OCI-LY3 (cell line): ENCODE measurements around the gene CSTB.

Experiments used
- H2AFZ ChIP-seq: fragments of 200-600, 300-600 bp; shearing (Covaris generic); 2 replicates; pipeline ENCODE4 v1.6.0; 2014; ENCODE audit warnings: antibody characterized with exemption, low read depth, low read length
- H3K27ac ChIP-seq: fragments of 200-600, 300-600 bp; sonication (generic); 2 replicates; pipeline ENCODE4 v1.5.1; 2014; ENCODE audit warnings: mild to moderate bottlenecking, low read length, moderate library complexity, mixed read lengths
- H3K27me3 ChIP-seq: fragments of 200-600, 300-600 bp; sonication (generic); 2 replicates; pipeline ENCODE4 v1.6.1; 2014; ENCODE audit warnings: low read depth, low read length, mixed read lengths
- H3K36me3 ChIP-seq: fragments of 200-600, 300-600 bp; sonication (generic); replicated peaks from 2 replicates; pipeline ENCODE3; 2014; ENCODE audit warnings: low read depth, low read length, mixed read lengths
- H3K4me1 ChIP-seq: fragments of 300-600, 200-600 bp; sonication (generic); 2 replicates; pipeline ENCODE4 v1.6.1; 2014; ENCODE audit warnings: low read length, mixed read lengths
- H3K4me2 ChIP-seq: fragments of 200-600, 300-600 bp; sonication (generic); 2 replicates; pipeline ENCODE4 v1.6.1; 2014; ENCODE audit warnings: low read length, mixed read lengths
- H3K4me3 ChIP-seq: fragments of 300-600, 200-600 bp; sonication (generic); 2 replicates; pipeline ENCODE4 v1.5.1; 2014; ENCODE audit warnings: antibody characterized with exemption, mild to moderate bottlenecking, low read length, moderate library complexity
- H3K79me2 ChIP-seq: fragments of 300-600, 200-600 bp; shearing (Covaris generic); 2 replicates; pipeline ENCODE4 v1.6.1; 2014; ENCODE audit warnings: mild to moderate bottlenecking, low read length, mixed read lengths
- H3K9ac ChIP-seq: fragments of 300-600, 200-600 bp; shearing (Covaris generic); 2 replicates; pipeline ENCODE4 v1.6.0; 2014; ENCODE audit warnings: mild to moderate bottlenecking, low read length, moderate library complexity
- H3K9me3 ChIP-seq: fragments of 200-600, 300-600 bp; shearing (Covaris generic); 2 replicates; pipeline ENCODE4 v1.6.1; 2014; ENCODE audit warnings: low read length, mixed read lengths; ENCODE audit not compliant: insufficient read depth
- H4K20me1 ChIP-seq: fragments of 200-600, 300-600 bp; sonication (generic); 2 replicates; pipeline ENCODE4 v1.6.1; 2016; ENCODE audit warnings: low read length, mixed read lengths; ENCODE audit not compliant: insufficient read depth
- EZH2phosphoT487 ChIP-seq: fragments of 200-600 bp; shearing (Covaris generic); IDR thresholded peaks from 2 replicates; pipeline ENCODE4 v1.6.1; 2018; ENCODE audit warnings: antibody characterized with exemption, mixed run types, low read depth
- TF ChIP-seq, protein P1 (sequence below): fragments of 200-600, 300-600 bp; sonication (generic); IDR thresholded peaks from 2 replicates; pipeline ENCODE4 v1.5.1; 2014; ENCODE audit warnings: antibody characterized with exemption, low read length, low read depth

Gene CSTB

DNA sequence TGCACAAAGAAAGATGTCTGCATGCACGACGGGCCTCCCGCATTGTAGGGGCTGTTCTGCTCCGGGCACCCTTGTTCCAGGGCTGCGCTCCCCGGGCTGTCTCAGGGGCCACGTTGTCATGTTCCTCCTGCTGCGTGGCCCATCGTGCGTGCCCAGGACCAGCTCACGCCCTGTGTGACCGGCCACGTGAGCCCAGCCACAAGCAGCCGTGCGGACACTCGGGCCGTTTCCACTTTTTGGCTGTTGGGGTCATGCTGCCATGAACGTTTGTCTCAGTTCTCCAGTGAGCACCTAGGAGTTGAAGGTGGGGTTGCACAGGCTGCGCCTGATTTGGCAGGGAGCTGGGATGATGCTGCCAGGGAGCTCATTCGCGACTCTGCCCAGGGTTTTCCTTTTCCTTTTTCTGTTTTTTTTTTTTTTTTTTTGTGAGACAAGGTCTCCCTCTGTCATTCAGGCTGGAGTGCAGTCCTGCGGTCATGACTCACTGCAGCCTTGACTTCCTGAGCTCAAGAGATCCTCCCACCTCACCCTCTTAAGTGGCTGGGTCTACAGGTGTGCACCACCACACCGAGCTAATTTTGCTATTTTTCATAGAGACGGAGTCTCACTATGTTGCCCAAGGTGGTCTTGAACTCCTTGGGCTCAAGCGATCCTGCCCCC is 39.8 kb downstream of the CSTB start:
- Histone ChIP-seq H3K4me2 (no peak overlapping the region), H3K4me1 (no peaks in the 10 kb centered on the region), H2AFZ (no peak overlapping the region), H3K9ac (no peak overlapping the region), H3K9me3 (no peaks in the 10 kb centered on the region), H3K27me3 (no peaks in the 10 kb centered on the region), H3K4me3 (no peak overlapping the region), H3K27ac (no peak overlapping the region), H4K20me1 (peaks cover 16% of the 10 kb centered on the region), H3K36me3 (peaks cover 4% of the 10 kb centered on the region), H3K79me2 (no peaks in the 10 kb centered on the region; the same call in 1 of the 2 replicates)
- TF ChIP-seq EZH2phosphoT487, result no peak
- TF ChIP-seq, protein P1, sequence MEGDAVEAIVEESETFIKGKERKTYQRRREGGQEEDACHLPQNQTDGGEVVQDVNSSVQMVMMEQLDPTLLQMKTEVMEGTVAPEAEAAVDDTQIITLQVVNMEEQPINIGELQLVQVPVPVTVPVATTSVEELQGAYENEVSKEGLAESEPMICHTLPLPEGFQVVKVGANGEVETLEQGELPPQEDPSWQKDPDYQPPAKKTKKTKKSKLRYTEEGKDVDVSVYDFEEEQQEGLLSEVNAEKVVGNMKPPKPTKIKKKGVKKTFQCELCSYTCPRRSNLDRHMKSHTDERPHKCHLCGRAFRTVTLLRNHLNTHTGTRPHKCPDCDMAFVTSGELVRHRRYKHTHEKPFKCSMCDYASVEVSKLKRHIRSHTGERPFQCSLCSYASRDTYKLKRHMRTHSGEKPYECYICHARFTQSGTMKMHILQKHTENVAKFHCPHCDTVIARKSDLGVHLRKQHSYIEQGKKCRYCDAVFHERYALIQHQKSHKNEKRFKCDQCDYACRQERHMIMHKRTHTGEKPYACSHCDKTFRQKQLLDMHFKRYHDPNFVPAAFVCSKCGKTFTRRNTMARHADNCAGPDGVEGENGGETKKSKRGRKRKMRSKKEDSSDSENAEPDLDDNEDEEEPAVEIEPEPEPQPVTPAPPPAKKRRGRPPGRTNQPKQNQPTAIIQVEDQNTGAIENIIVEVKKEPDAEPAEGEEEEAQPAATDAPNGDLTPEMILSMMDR, result no peak

DNA sequence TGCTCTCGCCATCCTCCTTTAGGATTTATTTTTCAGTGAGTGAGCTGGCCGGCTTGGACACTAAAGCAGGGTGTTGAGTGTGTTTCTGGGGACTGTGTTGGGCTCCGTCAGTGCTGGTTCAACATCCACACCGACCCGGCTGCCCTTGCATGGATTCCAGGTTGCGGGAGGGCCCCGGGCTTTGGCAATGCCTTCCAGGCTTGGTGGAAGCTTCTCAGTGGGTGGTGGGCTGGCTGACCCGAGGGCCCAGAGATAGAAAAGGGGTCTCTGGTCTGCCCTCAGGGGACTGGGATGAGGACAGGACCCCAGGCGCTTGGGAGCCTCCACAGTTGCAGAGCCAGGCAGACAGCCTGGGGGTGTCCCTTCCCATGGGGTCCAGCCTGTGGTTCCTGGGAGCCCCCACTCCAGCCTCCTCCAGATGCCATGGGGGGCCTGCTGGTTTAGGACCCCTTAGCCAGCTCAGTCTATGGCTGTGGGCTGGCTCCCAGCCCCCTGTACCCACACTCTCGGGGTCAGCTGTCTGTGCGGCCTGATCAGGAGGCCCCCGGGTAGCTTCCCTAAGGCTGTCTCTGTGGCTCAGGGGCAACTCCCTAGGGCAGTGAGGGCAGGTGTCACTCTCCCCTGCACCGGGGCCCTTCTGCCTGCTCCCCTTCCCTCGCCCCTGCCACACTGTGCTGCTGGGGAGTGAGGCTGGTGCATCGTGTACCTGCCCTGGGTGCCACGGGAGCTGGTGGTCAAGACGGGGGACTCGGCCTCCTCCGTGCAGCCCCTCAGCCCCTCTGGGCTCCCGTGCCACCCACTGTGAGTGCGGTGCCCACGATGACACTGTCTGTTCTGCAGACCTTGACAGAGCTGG is 40.6 kb downstream of the CSTB start:
- no peak overlapping the region for H3K9ac ChIP-seq
- H4K20me1 ChIP-seq, result peaks cover 20% of the 10 kb centered on the region
- H3K9me3 ChIP-seq, result no peaks in the 10 kb centered on the region
- no peak overlapping the region for H3K27ac ChIP-seq
- H3K4me1 ChIP-seq, result no peaks in the 10 kb centered on the region
- peaks cover 4% of the 10 kb centered on the region for H3K36me3 ChIP-seq
- no peak overlapping the region for H3K4me2 ChIP-seq
- no peak overlapping the region for H2AFZ ChIP-seq
- no peaks in the 10 kb centered on the region for H3K27me3 ChIP-seq
- H3K79me2 ChIP-seq, result no peaks in the 10 kb centered on the region; the same call in 1 of the 2 replicates
- TF ChIP-seq, protein P1, result no peak
- TF ChIP-seq EZH2phosphoT487, result no peak
- no peak overlapping the region for H3K4me3 ChIP-seq

DNA sequence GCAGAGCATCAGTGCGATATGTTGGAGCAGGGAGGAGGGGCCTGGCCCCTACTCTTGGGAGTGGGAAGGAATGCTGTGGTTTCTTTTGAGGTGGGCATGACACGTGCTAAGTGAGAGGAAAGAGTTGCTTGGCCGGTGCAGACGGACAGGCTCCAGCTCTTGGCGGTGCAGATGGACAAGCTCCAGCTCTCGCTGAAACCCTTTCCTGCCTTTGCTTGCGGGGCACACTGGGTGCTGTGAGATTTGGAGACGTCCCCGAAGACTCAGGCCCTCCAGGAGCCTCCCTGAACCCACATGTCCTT is 41.2 kb downstream of the CSTB start:
- no peaks in the 10 kb centered on the region for H3K9me3 ChIP-seq
- H3K4me3 ChIP-seq, result no peak overlapping the region
- H3K27ac ChIP-seq, result no peak overlapping the region
- no peaks in the 10 kb centered on the region for H3K27me3 ChIP-seq
- peaks cover 1% of the 10 kb centered on the region for H3K79me2 ChIP-seq
- peaks cover 4% of the 10 kb centered on the region for H3K36me3 ChIP-seq
- H4K20me1 ChIP-seq, result peaks cover 20% of the 10 kb centered on the region
- no peak overlapping the region for H3K9ac ChIP-seq
- no peak overlapping the region for H2AFZ ChIP-seq
- TF ChIP-seq EZH2phosphoT487, result no peak
- TF ChIP-seq, protein P1, result no peak
- H3K4me1 ChIP-seq, result no peaks in the 10 kb centered on the region
- no peak overlapping the region for H3K4me2 ChIP-seq

DNA sequence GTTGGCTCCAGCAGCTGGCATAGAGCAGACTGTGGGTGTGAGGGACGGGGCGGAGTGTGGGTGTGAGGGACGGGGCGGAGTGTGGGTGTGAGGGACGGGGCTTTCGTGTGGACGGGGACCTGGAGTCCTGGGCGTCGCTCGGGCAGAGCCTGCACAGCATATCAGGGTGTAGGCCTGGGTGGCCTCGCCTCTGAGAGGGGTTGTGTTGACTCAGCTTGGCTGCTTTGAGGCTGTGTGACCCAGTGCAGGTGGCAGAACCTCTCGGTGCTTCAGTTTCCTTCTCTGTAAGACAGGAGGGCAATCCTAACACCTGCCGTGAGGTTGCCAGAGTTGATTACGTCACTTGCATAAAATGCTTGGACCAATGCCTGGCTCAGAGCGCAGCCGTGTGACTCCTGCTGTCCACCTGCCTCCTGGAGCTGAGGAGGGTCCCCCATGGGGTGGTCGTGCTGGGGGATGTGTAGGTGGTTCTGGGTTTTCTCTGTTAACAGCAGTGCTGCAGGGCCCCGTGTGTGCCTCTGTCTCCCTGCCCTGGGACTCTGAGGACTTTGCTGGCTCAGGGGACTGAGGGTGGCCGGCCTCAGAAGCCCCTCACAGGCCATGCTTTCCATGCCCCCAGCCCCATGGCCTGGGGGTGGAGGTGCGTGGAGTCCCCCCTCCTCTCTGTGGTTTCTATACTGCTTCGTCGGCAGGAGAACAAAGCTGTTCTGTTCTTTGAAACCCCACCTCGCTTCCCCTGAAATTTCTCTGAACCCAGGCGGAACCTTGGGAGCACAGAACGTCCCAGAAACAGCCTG is 41.8 kb downstream of the CSTB start:
- TF ChIP-seq, protein P1, result no peak
- TF ChIP-seq EZH2phosphoT487, result no peak
- no peak overlapping the region for H3K4me3 ChIP-seq
- H2AFZ ChIP-seq, result no peak overlapping the region
- H3K4me2 ChIP-seq, result no peak overlapping the region
- no peak overlapping the region for H3K27ac ChIP-seq
- no peaks in the 10 kb centered on the region for H3K9me3 ChIP-seq
- H3K9ac ChIP-seq, result no peak overlapping the region
- H3K79me2 ChIP-seq, result peaks cover 7% of the 10 kb centered on the region
- peaks cover 20% of the 10 kb centered on the region for H4K20me1 ChIP-seq
- H3K4me1 ChIP-seq, result peaks cover under 1% of the 10 kb centered on the region; the same call in 1 of the 2 replicates
- H3K36me3 ChIP-seq, result peaks cover 4% of the 10 kb centered on the region
- H3K27me3 ChIP-seq, result no peaks in the 10 kb centered on the region
